Stimulated activated CD4-positive, alpha-beta T cell treated with anti-CD3 and anti-CD28 coated beads, Interleukin-2, amount 100 ng/mL, for 24 hours (primary cell): Measurements from ENCODE around the gene FER.
"Not testable (repeated sequence)": the region's sequence is repeated elsewhere in the genome, so short reads cannot be mapped to it uniquely, and the experiment has no call there.

ENCODE experiments used
- DNase-seq, 2 donors: peaks; one replicate each; pipeline ENCODE4 v3.0.0-alpha.2; 2020

FER gene

GRCh38 chr5:108898707-108899106 lies 151.0 kb downstream of the FER start:
- no peak for DNase-seq

- DNase-seq: not testable (repeated sequence)
These were observed 151.5 kb downstream of the FER start for GRCh38 chr5:108899244-108899643.

GRCh38 chr5:108900668-108901067 lies 153.0 kb downstream of the FER start:
- no peak for DNase-seq

GRCh38 chr5:108905805-108906204 lies 158.1 kb downstream of the FER start:
- no peak for DNase-seq

- no peak for DNase-seq
These were observed 162.9 kb downstream of the FER start for GRCh38 chr5:108910627-108911026.

- DNase-seq: no peak
These were observed 163.4 kb downstream of the FER start for GRCh38 chr5:108911055-108911454.

- no peak for DNase-seq
These were observed 169.9 kb downstream of the FER start for GRCh38 chr5:108917596-108917995.

- no peak for DNase-seq
These were observed 172.1 kb downstream of the FER start for GRCh38 chr5:108919591-108920326.

GRCh38 chr5:108924457-108924961 lies 176.8 kb downstream of the FER start:
- no peak for DNase-seq

GRCh38 chr5:108925073-108925472 lies 177.4 kb downstream of the FER start:
- DNase-seq: no peak

GRCh38 chr5:108930107-108930506 lies 182.4 kb downstream of the FER start:
- DNase-seq: no peak

GRCh38 chr5:108935611-108936010 lies 187.9 kb downstream of the FER start:
- DNase-seq: no peak

GRCh38 chr5:108937221-108937620 lies 189.5 kb downstream of the FER start:
- DNase-seq: no peak

GRCh38 chr5:108940506-108940905 lies 192.8 kb downstream of the FER start:
- DNase-seq: no peak

- no peak for DNase-seq
These were observed 194.0 kb downstream of the FER start for GRCh38 chr5:108941746-108942145.

GRCh38 chr5:108942701-108943100 lies 195.0 kb downstream of the FER start:
- no peak for DNase-seq

GRCh38 chr5:108945094-108945493 lies 197.4 kb downstream of the FER start:
- no peak for DNase-seq

GRCh38 chr5:108946008-108946407 lies 198.3 kb downstream of the FER start:
- DNase-seq: no peak

GRCh38 chr5:108947164-108947563 lies 199.5 kb downstream of the FER start:
- no peak for DNase-seq

GRCh38 chr5:108950276-108950675 lies 202.6 kb downstream of the FER start:
- no peak for DNase-seq

- no peak for DNase-seq
These were observed 206.2 kb downstream of the FER start for GRCh38 chr5:108953940-108954339.

GRCh38 chr5:108957333-108957732 lies 209.6 kb downstream of the FER start:
- no peak for DNase-seq

GRCh38 chr5:108966910-108967309 lies 219.2 kb downstream of the FER start:
- no peak for DNase-seq

- no peak for DNase-seq
These were observed 226.9 kb downstream of the FER start for GRCh38 chr5:108974594-108974993.

GRCh38 chr5:108975697-108976096 lies 228.0 kb downstream of the FER start:
- no peak for DNase-seq
